Ascending aorta (tissue), 2 donors: ENCODE measurements around the gene LDLRAD4. TPM values are rescaled to one million over a fixed set of nuclear protein-coding genes. Genes with fewer than 3 reads are reported as not detected.
A peak's percentile ranks its signal among the peaks of the same experiment; 100 is the strongest.

Experiments
- DNase-seq, 2 donors: peaks; one replicate each; pipeline ENCODE4 v3.0.0-alpha.2; 2019; ENCODE audit warnings: low spot score in 2 of 2
- H3K27ac ChIP-seq, 2 donors: fragments of 200-600 bp; sonication (generic); one replicate each; pipeline ENCODE4 v1.5.1; 2016 to 2017; ENCODE audit warnings: mild to moderate bottlenecking in 1 of 2
- H3K27me3 ChIP-seq: fragments of 200-600 bp; sonication (generic); one replicate; pipeline ENCODE4 v1.5.1; 2017
- H3K36me3 ChIP-seq, 2 donors: fragments of 200-600 bp; sonication (generic); one replicate each; pipeline ENCODE4 v1.5.1; 2016
- H3K4me1 ChIP-seq, 2 donors: fragments of 200-600 bp; sonication (generic); one replicate each; pipeline ENCODE4 v1.5.1; 2016 to 2017; ENCODE audit warnings: mild to moderate bottlenecking in 1 of 2
- H3K4me3 ChIP-seq, 2 donors: fragments of 200-600 bp; sonication (generic); one replicate each; pipeline ENCODE4 v1.5.1; 2016 to 2017; ENCODE audit warnings: mild to moderate bottlenecking in 1 of 2
- H3K9me3 ChIP-seq, 2 donors: fragments of 200-600 bp; sonication (generic); one replicate each; pipeline ENCODE4 v1.5.1; 2016
- CTCF ChIP-seq, 3 experiments: fragments of 200-600 bp in 2 of 3; fragments of 450-650 bp in 1 of 3; sonication (generic) in 2 of 3; IDR thresholded peaks; one replicate each; pipeline ENCODE4 v1.5.1; 2016 to 2019; ENCODE audit warnings: antibody characterized with exemption in 3 of 3, mild to moderate bottlenecking in 1 of 3, moderate library complexity in 1 of 3
- intact Hi-C: fragments of 100-400 bp; cut with DNase I; formaldehyde crosslinking; loops from one replicate; pipeline ENCODE4 v1.15.1; 2023
- total RNA-seq: library from RNA; depleted of rRNA; stranded (reverse); fragments of >200 nt; gene quantifications from one replicate; pipeline ENCODE4 v1.1.0, GENCODE V29; 2016

The LDLRAD4 gene
- total RNA-seq, 1 donor from 2014 or later: 21.0 TPM

GRCh38 chr18:13456736-13457271, 238.2 kb downstream of the LDLRAD4 start:
- no peak overlapping the region for H3K27ac ChIP-seq
- no peaks in the 10 kb centered on the region for H3K36me3 ChIP-seq
- no peaks in the 10 kb centered on the region for H3K9me3 ChIP-seq
- H3K4me3 ChIP-seq: no peak overlapping the region
- peaks cover 9 to 11% of the 10 kb centered on the region in 2 donors for H3K4me1 ChIP-seq
- no peak for DNase-seq
- intact Hi-C loops: no loop called here
- no peak for TF ChIP-seq CTCF (IDR thresholded peaks at IDR 0.05)
- no peaks in the 10 kb centered on the region for H3K27me3 ChIP-seq

GRCh38 chr18:13457327-13457726, 238.8 kb downstream of the LDLRAD4 start:
- Histone ChIP-seq H3K27me3 (no peaks in the 10 kb centered on the region), H3K27ac (no peak overlapping the region), H3K4me3 (no peak overlapping the region), H3K9me3 (no peaks in the 10 kb centered on the region), H3K36me3 (no peaks in the 10 kb centered on the region), H3K4me1 (peaks cover 5 to 6% of the 10 kb centered on the region in 2 donors)
- TF ChIP-seq CTCF (IDR thresholded peaks at IDR 0.05): no peak
- intact Hi-C loops: no loop called here
- DNase-seq: peak in 1 of 2 donors; percentile 51

- Histone ChIP-seq H3K27me3 (no peaks in the 10 kb centered on the region), H3K36me3 (no peaks in the 10 kb centered on the region), H3K4me1 (peaks cover 2 to 11% of the 10 kb centered on the region in 2 donors), H3K4me3 (no peak overlapping the region), H3K27ac (no peak overlapping the region), H3K9me3 (no peaks in the 10 kb centered on the region)
- intact Hi-C loops: no loop called here
- no peak for DNase-seq
- no peak for TF ChIP-seq CTCF (IDR thresholded peaks at IDR 0.05)
Observed at GRCh38 chr18:13460946-13461345, 242.4 kb downstream of the LDLRAD4 start.

- Histone ChIP-seq H3K27ac (no peak overlapping the region), H3K9me3 (no peaks in the 10 kb centered on the region), H3K27me3 (no peaks in the 10 kb centered on the region), H3K4me3 (no peak overlapping the region), H3K36me3 (no peaks in the 10 kb centered on the region), H3K4me1 (peaks cover 3 to 11% of the 10 kb centered on the region in 2 donors)
- DNase-seq: no peak
- TF ChIP-seq CTCF (IDR thresholded peaks at IDR 0.05): no peak
- intact Hi-C loops: no loop called here
Observed at GRCh38 chr18:13461469-13461868, 242.9 kb downstream of the LDLRAD4 start.

- intact Hi-C loops: loop anchor here (2.0 kb wide), 1 partner anchor 31 kb away; no protein-coding TSS in a partner anchor
- Histone ChIP-seq H3K27ac (no peak overlapping the region), H3K9me3 (no peaks in the 10 kb centered on the region), H3K4me3 (no peak overlapping the region), H3K36me3 (no peaks in the 10 kb centered on the region), H3K27me3 (no peaks in the 10 kb centered on the region), H3K4me1 (peaks cover 3 to 11% of the 10 kb centered on the region in 2 donors)
- no peak for DNase-seq
- TF ChIP-seq CTCF (IDR thresholded peaks at IDR 0.05): no peak
Observed at GRCh38 chr18:13461936-13462335, 243.4 kb downstream of the LDLRAD4 start.

GRCh38 chr18:13462686-13463085, 244.1 kb downstream of the LDLRAD4 start:
- peaks cover 3 to 11% of the 10 kb centered on the region in 2 donors for H3K4me1 ChIP-seq
- TF ChIP-seq CTCF (IDR thresholded peaks at IDR 0.05): no peak
- H3K9me3 ChIP-seq: no peaks in the 10 kb centered on the region
- no peaks in the 10 kb centered on the region for H3K36me3 ChIP-seq
- DNase-seq: no peak
- H3K27me3 ChIP-seq: no peaks in the 10 kb centered on the region
- no peak overlapping the region for H3K27ac ChIP-seq
- intact Hi-C loops: loop anchor here (2.0 kb wide), 1 partner anchor 30 kb away; no protein-coding TSS in a partner anchor
- no peak overlapping the region for H3K4me3 ChIP-seq
